Measurements from ENCODE around the gene CEPT1.
"Not testable (repeated sequence)": the region's sequence is repeated elsewhere in the genome, so short reads cannot be mapped to it uniquely, and the experiment has no call there.

CEPT1 gene

DNA sequence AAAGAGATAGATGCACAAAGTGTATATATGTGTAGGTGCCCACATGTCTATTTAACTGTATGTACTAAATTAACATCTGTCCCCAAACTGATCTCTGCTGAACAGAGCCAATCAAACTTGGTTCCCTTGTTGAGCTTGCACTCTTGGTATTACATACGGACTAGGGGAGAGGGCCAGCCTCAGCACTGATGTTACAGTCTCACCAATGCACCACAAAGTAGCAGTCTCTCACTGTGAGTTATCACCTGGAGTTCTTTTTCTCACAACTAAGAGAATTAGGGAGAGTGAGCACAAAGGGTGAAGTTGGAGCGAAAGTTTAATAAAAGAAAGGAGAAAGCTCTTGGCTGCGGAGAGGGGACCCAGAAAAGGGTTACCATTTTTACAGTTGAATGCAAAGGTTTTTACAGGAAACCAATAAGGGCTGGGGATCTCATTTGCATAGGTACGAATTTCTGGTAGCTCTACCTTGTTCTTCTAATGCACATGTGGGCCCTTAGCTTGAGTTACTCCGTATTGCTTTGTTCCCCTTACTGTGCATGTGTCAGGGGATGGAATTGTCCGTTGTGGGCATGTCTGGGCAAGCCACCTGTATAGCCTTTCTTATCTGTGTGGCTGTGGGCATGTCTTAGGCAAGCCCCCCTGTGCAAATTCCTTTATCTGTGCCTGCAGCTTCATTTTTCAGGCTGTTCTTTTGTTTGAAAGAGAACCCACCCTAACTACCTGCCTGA is 74.2 kb downstream of the CEPT1 start:
- Histone ChIP-seq H3K27me3 (replicated peaks; ENCODE audit: control insufficient read depth, insufficient read depth, low read length) (no peaks in the 10 kb centered on the region), H3K36me3 (ENCODE audit: control insufficient read depth, insufficient read depth, low read length) (no peaks in the 10 kb centered on the region), H3K4me3 (replicated peaks; ENCODE audit: low read depth, low read length) (no peak overlapping the region)
- TF ChIP-seq, protein P1, sequence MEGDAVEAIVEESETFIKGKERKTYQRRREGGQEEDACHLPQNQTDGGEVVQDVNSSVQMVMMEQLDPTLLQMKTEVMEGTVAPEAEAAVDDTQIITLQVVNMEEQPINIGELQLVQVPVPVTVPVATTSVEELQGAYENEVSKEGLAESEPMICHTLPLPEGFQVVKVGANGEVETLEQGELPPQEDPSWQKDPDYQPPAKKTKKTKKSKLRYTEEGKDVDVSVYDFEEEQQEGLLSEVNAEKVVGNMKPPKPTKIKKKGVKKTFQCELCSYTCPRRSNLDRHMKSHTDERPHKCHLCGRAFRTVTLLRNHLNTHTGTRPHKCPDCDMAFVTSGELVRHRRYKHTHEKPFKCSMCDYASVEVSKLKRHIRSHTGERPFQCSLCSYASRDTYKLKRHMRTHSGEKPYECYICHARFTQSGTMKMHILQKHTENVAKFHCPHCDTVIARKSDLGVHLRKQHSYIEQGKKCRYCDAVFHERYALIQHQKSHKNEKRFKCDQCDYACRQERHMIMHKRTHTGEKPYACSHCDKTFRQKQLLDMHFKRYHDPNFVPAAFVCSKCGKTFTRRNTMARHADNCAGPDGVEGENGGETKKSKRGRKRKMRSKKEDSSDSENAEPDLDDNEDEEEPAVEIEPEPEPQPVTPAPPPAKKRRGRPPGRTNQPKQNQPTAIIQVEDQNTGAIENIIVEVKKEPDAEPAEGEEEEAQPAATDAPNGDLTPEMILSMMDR (IDR thresholded peaks at IDR 0.05; ENCODE audit: insufficient read depth, low read length, poor library complexity, severe bottlenecking): no peak
- DNase-seq (ENCODE audit: extremely low read depth, insufficient read length): peak; percentile 68

DNA sequence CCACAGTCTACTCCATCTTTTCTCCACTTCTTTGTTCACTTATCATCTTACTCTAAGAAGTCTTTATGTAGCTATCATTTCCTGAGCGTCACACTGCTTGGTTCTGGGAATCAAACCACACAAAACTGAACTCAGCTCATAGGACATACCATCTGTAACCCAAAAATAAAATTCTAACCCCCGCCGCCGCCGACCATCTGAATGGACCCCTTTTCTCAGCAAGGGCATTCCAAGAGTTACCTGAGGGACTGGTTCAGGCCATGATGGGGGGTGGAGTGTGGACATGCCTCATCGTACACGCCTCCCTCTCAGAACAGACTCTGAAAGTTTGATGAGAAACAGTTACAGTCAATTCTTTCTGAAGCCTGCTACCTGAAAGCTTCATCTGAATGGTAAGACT is 74.9 kb downstream of the CEPT1 start:
- TF ChIP-seq, protein P1 (IDR thresholded peaks at IDR 0.05; ENCODE audit: insufficient read depth, low read length, poor library complexity, severe bottlenecking): no peak
- no peak overlapping the region for H3K4me3 ChIP-seq (replicated peaks; ENCODE audit: low read depth, low read length)

GRCh38 chr1:111215285-111215684 is 75.3 kb downstream of the CEPT1 start:
- H3K36me3 ChIP-seq (ENCODE audit: control insufficient read depth, insufficient read depth, low read length); DNase-seq (ENCODE audit: extremely low read depth, insufficient read length); H3K27me3 ChIP-seq (replicated peaks; ENCODE audit: control insufficient read depth, insufficient read depth, low read length): not testable (repeated sequence)
- peak overlapping the region; percentile 12; the same call in 1 of the 2 replicates for H3K4me3 ChIP-seq (replicated peaks; ENCODE audit: low read depth, low read length)

More for the DNA sequence above, 74.9 kb downstream of the CEPT1 start:
- DNase-seq (ENCODE audit: extremely low read depth, insufficient read length): peak; percentile 67
- H3K27me3 ChIP-seq (replicated peaks; ENCODE audit: control insufficient read depth, insufficient read depth, low read length): no peaks in the 10 kb centered on the region
- H3K36me3 ChIP-seq (ENCODE audit: control insufficient read depth, insufficient read depth, low read length): no peaks in the 10 kb centered on the region

DNA sequence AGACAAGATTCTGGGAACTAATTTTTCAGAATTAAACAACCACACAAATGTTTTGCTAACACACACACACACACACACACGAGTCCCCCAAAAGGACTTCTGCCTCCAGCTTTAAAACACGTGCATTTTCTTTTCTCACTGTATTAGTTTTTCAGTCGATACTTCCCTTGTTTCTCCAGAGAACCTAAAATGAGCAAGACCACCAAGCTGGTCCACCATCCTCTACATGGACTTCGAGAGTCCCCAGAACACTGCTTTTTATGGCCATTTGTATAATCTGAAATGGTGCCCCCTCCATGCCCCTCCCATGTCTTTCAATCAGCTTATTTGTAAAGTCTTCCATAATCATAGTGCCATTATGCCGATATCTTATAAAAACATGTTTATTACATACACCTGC is 76.7 kb downstream of the CEPT1 start:
- no peak for DNase-seq (ENCODE audit: extremely low read depth, insufficient read length)
- TF ChIP-seq, protein P1 (IDR thresholded peaks at IDR 0.05; ENCODE audit: insufficient read depth, low read length, poor library complexity, severe bottlenecking): no peak
- H3K36me3 ChIP-seq (ENCODE audit: control insufficient read depth, insufficient read depth, low read length): no peaks in the 10 kb centered on the region
- H3K27me3 ChIP-seq (replicated peaks; ENCODE audit: control insufficient read depth, insufficient read depth, low read length): no peaks in the 10 kb centered on the region
- H3K4me3 ChIP-seq (replicated peaks; ENCODE audit: low read depth, low read length): no peak overlapping the region

DNA sequence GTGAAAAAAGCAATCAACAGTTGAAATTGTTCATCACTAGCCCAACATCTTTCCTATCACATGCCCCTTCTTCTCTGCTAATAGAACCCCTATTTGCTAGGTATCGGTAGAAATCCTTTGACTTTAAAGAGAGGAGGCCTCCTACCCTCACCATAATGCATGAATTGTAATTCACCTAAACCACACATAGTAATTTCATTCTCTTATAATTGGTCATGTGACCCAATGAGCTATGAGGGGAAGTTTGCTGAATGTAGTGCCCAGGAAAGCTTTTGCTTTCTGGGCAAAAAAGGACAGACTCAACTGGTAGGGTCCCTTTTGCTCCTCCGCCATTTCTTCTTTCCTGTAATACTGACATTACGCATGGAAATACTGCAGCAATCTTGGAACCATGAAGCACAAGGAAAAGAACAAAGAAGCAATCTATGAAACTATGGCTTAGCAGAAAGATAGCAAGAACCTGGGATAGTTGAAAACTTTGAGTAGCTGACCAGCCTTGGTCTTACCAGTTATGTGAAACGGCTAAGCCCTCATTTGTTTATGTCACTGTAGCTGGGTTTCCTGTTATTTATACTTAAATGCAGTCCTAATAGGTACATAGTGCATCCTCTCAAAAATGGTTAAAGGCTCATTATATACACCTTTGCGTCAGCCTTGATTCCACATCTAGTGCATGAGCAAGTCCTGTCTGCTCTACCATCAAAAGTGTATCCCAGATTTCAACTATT is 77.3 kb downstream of the CEPT1 start:
- Histone ChIP-seq H3K36me3 (ENCODE audit: control insufficient read depth, insufficient read depth, low read length) (no peaks in the 10 kb centered on the region), H3K27me3 (replicated peaks; ENCODE audit: control insufficient read depth, insufficient read depth, low read length) (no peaks in the 10 kb centered on the region), H3K4me3 (replicated peaks; ENCODE audit: low read depth, low read length) (no peak overlapping the region)
- TF ChIP-seq, protein P1 (IDR thresholded peaks at IDR 0.05; ENCODE audit: insufficient read depth, low read length, poor library complexity, severe bottlenecking): no peak
- DNase-seq (ENCODE audit: extremely low read depth, insufficient read length): peak; percentile 50

Measured in GM06990 (cell line).